ENCODE results near the gene ARHGAP32. TPM values are rescaled to one million over a fixed set of nuclear protein-coding genes. Genes with fewer than 3 reads are reported as not detected.
A peak's percentile ranks its signal among the peaks of the same experiment; 100 is the strongest.

Gene ARHGAP32
- polyA plus RNA-seq, 1 donor from 2014 or later: 12.0 TPM

GRCh38 chr11:128955636-128956035, 236.5 kb downstream of the ARHGAP32 start:
- H2AFZ ChIP-seq (ENCODE audit: low read depth, low read length): no peak overlapping the region
- H3K27ac ChIP-seq (ENCODE audit: low read length): no peak overlapping the region
- no peaks in the 10 kb centered on the region for H3K27me3 ChIP-seq (ENCODE audit: insufficient read depth, low read depth, low read length)

GRCh38 chr11:128953151-128953550, 239.0 kb downstream of the ARHGAP32 start:
- Histone ChIP-seq H3K36me3 (ENCODE audit: insufficient read depth, low read length) (no peaks in the 10 kb centered on the region), H4K20me1 (ENCODE audit: insufficient read depth) (no peaks in the 10 kb centered on the region), H3K27ac (ENCODE audit: low read length) (no peak overlapping the region), H3K9me2 (ENCODE audit: insufficient read depth, low read length) (no peaks in the 10 kb centered on the region), H3K9me3 (ENCODE audit: low read length) (no peaks in the 10 kb centered on the region), H3K4me2 (ENCODE audit: low read length) (no peak overlapping the region), H3K9ac (ENCODE audit: low read length) (no peak overlapping the region), H3F3A (ENCODE audit: insufficient read depth, low read length, poor library complexity, severe bottlenecking) (no peaks in the 10 kb centered on the region), H3K4me3 (ENCODE audit: low read length) (no peak overlapping the region), H3K79me2 (replicated peaks; ENCODE audit: insufficient read depth, low read length) (no peaks in the 10 kb centered on the region), H2AFZ (ENCODE audit: low read depth, low read length) (no peak overlapping the region), H3K27me3 (ENCODE audit: insufficient read depth, low read depth, low read length) (no peaks in the 10 kb centered on the region)
- TF ChIP-seq CTCF (IDR thresholded peaks at IDR 0.05; ENCODE audit: poor library complexity, severe bottlenecking) (no peak), POLR2AphosphoS5 (IDR thresholded peaks at IDR 0.05) (peak; percentile 34)

More at GRCh38 chr11:128955636-128956035, 236.5 kb downstream of the ARHGAP32 start:
- Histone ChIP-seq H3K4me3 (ENCODE audit: low read length) (no peak overlapping the region), H3K9me3 (ENCODE audit: low read length) (no peaks in the 10 kb centered on the region), H3K4me2 (ENCODE audit: low read length) (no peak overlapping the region), H4K20me1 (ENCODE audit: insufficient read depth) (no peaks in the 10 kb centered on the region), H3K9me2 (ENCODE audit: insufficient read depth, low read length) (no peaks in the 10 kb centered on the region), H3K79me2 (replicated peaks; ENCODE audit: insufficient read depth, low read length) (no peaks in the 10 kb centered on the region), H3K9ac (ENCODE audit: low read length) (no peak overlapping the region), H3K36me3 (ENCODE audit: insufficient read depth, low read length) (peaks cover 10% of the 10 kb centered on the region), H3F3A (ENCODE audit: insufficient read depth, low read length, poor library complexity, severe bottlenecking) (no peaks in the 10 kb centered on the region)
- TF ChIP-seq POLR2AphosphoS5 (IDR thresholded peaks at IDR 0.05): no peak
- TF ChIP-seq RAD21 (conservative IDR thresholded peaks at IDR 0.05): no peak
- TF ChIP-seq CTCF (IDR thresholded peaks at IDR 0.05; ENCODE audit: poor library complexity, severe bottlenecking): no peak
- no peak for TF ChIP-seq REST (IDR thresholded peaks at IDR 0.05; ENCODE audit: borderline replicate concordance)
- no peak for TF ChIP-seq MXI1 (conservative IDR thresholded peaks at IDR 0.05; ENCODE audit: poor library complexity, severe bottlenecking)
- no peak for TF ChIP-seq SMC3 (conservative IDR thresholded peaks at IDR 0.05; ENCODE audit: poor library complexity)
- TF ChIP-seq EP300 (conservative IDR thresholded peaks at IDR 0.05; ENCODE audit: poor library complexity, severe bottlenecking): no peak
- TF ChIP-seq EZH2 (IDR thresholded peaks at IDR 0.05; ENCODE audit: borderline replicate concordance, insufficient read depth, low read length, poor library complexity, severe bottlenecking): no peak
- TF ChIP-seq TAF1 (IDR thresholded peaks at IDR 0.05; ENCODE audit: low read depth): no peak
